Measurements from ENCODE around the gene SHKBP1.

Gene SHKBP1

GRCh38 chr19:40625406-40626120 is 48.9 kb downstream of the SHKBP1 start:
- DNase-seq (ENCODE audit: low spot score in 2 of 2) = no peak
- Histone ChIP-seq H3K4me3 (no peak overlapping the region), H3K4me1 (peaks cover 3% of the 10 kb centered on the region; the same call in 1 of the 2 replicates), H3K9me3 (no peaks in the 10 kb centered on the region), H3K27me3 (ENCODE audit: low read depth) (no peaks in the 10 kb centered on the region), H3K36me3 (replicated peaks) (peaks cover 20% of the 10 kb centered on the region)
- in situ Hi-C loops (cut with MboI; ENCODE audit: low sequenced_read_pairs) = no loop called here

DNA sequence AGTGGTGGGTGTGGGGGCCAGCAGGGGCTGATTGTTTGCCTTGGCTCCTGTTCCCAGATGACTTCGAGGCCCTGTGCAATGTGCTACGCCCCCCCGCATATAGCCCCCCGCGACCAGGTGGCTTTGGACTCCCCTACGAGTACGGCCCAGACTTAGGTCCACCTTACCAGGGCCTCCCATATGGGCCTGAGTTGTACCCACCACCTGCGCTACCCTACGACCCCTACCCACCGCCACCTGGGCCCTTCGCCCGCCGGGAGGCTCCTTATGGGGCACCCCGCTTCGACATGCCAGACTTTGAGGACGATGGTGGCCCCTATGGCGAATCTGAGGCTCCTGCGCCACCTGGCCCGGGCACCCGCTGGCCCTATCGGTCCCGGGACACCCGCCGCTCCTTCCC is 50.2 kb downstream of the SHKBP1 start:
- in situ Hi-C loops (cut with MboI; ENCODE audit: low sequenced_read_pairs) = no loop called here
- H3K4me3 ChIP-seq = no peak overlapping the region
- no peak for DNase-seq (ENCODE audit: low spot score in 2 of 2)
- peaks cover 14% of the 10 kb centered on the region for H3K36me3 ChIP-seq (replicated peaks)
- peaks cover 3% of the 10 kb centered on the region; the same call in 1 of the 2 replicates for H3K4me1 ChIP-seq
- H3K9me3 ChIP-seq = no peaks in the 10 kb centered on the region
- H3K27me3 ChIP-seq (ENCODE audit: low read depth) = no peaks in the 10 kb centered on the region

DNA sequence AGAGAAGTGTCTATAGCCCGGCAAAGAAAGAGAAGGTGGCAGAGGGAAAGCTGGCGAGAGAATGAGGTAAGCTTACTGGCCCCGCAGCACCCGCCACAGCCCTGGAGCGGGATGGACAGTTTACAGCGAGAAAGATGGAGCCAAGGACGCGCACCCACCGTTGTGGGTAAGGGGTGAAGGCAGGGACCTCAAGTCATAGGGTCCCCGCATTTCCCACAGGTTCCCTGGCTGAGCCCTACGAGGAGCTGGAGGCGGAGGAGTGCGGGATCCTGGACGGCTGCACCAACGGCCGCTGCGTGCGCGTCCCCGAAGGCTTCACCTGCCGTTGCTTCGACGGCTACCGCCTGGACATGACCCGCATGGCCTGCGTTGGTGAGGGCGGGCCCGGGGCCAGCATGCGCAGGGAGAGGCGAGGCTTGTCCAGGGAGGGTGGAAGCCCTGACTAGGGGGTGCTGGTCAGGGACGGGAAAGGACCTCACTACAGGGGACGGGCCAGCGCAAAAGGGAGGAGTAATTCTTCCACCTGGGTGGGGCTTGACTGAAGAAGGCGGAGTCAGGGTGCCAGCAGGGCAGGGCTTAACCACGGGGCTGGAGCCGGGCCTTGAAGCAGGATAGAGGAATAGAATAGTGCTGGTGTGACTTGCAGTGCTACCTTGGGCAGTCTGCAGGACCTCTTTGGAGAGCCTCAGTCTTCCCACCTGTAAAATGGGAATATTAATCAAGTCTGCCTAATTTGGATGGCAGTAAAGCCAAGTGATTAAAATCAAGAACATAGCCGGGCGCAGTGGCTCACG is 51.0 kb downstream of the SHKBP1 start:
- no peak overlapping the region for H3K4me3 ChIP-seq
- in situ Hi-C loops (cut with MboI; ENCODE audit: low sequenced_read_pairs) = no loop called here
- H3K9me3 ChIP-seq = no peaks in the 10 kb centered on the region
- no peaks in the 10 kb centered on the region for H3K27me3 ChIP-seq (ENCODE audit: low read depth)
- DNase-seq (ENCODE audit: low spot score in 2 of 2) = no peak
- peaks cover 3% of the 10 kb centered on the region; the same call in 1 of the 2 replicates for H3K4me1 ChIP-seq
- peaks cover 8% of the 10 kb centered on the region for H3K36me3 ChIP-seq (replicated peaks)

- H3K27me3 ChIP-seq (ENCODE audit: low read depth) = no peaks in the 10 kb centered on the region
- in situ Hi-C loops (cut with MboI; ENCODE audit: low sequenced_read_pairs) = no loop called here
- peaks cover 8% of the 10 kb centered on the region for H3K36me3 ChIP-seq (replicated peaks)
Measured at GRCh38 chr19:40629346-40629745, 52.7 kb downstream of the SHKBP1 start.

GRCh38 chr19:40630571-40631160 is 54.0 kb downstream of the SHKBP1 start:
- Histone ChIP-seq H3K27me3 (ENCODE audit: low read depth) (peaks cover 2% of the 10 kb centered on the region; the same call in 1 of the 2 replicates), H3K36me3 (replicated peaks) (peaks cover 4% of the 10 kb centered on the region), H3K4me3 (no peak overlapping the region), H3K9me3 (no peaks in the 10 kb centered on the region), H3K4me1 (no peaks in the 10 kb centered on the region)
- DNase-seq (ENCODE audit: low spot score in 2 of 2) = no peak
- in situ Hi-C loops (cut with MboI; ENCODE audit: low sequenced_read_pairs) = loop anchor here (10.0 kb wide), 1 partner anchor 326 kb away; no protein-coding TSS in a partner anchor

More at GRCh38 chr19:40629346-40629745, 52.7 kb downstream of the SHKBP1 start:
- DNase-seq (ENCODE audit: low spot score in 2 of 2) = no peak
- H3K4me1 ChIP-seq = no peaks in the 10 kb centered on the region
- H3K9me3 ChIP-seq = no peaks in the 10 kb centered on the region
- no peak overlapping the region for H3K4me3 ChIP-seq

DNA sequence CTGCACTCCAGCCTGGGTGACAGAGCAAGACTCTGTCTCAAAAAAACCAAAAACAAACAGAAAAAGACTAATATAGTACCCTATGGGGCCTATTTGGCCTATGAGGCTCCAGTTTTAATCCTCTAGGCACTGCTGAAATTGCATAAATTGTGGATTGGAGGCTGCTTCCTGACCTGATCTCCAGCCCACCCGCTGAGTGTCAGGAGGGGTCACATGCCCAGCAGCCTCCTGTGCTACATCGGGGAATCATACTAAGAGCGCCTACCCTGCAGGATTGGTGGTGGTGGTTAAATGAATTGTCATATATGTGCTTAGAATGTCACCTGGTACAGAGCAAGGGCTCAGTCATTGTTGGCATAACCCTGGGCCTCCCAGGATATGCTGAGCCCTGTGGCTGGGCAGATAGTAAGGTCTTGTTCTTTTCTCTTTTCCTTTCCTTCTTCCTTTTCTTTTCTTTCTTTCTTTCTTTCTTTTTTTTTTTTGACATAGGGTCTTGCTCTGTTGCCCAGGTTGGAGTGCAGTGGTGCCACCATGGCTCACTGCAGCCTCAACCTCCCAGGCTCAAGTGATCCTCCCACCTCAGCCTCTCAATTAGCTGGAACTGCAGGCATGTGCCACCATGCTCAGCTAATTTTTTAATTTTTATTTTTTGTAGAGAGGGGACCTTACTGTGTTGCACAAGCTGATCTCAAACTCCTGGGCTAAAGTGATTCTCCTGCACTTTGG is 55.8 kb downstream of the SHKBP1 start:
- no peak overlapping the region for H3K4me3 ChIP-seq
- H3K36me3 ChIP-seq (replicated peaks) = no peaks in the 10 kb centered on the region; the same call in 1 of the 2 replicates
- DNase-seq (ENCODE audit: low spot score in 2 of 2) = no peak
- H3K9me3 ChIP-seq = no peaks in the 10 kb centered on the region
- no peaks in the 10 kb centered on the region for H3K4me1 ChIP-seq
- peaks cover 5% of the 10 kb centered on the region; the same call in 1 of the 2 replicates for H3K27me3 ChIP-seq (ENCODE audit: low read depth)
- in situ Hi-C loops (cut with MboI; ENCODE audit: low sequenced_read_pairs) = loop anchor here (10.0 kb wide), 1 partner anchor 328 kb away; no protein-coding TSS in a partner anchor

- DNase-seq (ENCODE audit: low spot score in 2 of 2) = no peak
- in situ Hi-C loops (cut with MboI; ENCODE audit: low sequenced_read_pairs) = loop anchor here (10.0 kb wide), 1 partner anchor 328 kb away; no protein-coding TSS in a partner anchor
- no peaks in the 10 kb centered on the region for H3K9me3 ChIP-seq
- H3K4me3 ChIP-seq = no peak overlapping the region
- H3K27me3 ChIP-seq (ENCODE audit: low read depth) = peaks cover 5% of the 10 kb centered on the region; the same call in 1 of the 2 replicates
- H3K4me1 ChIP-seq = no peaks in the 10 kb centered on the region
- no peaks in the 10 kb centered on the region; the same call in 1 of the 2 replicates for H3K36me3 ChIP-seq (replicated peaks)
Measured at GRCh38 chr19:40633207-40633606, 56.5 kb downstream of the SHKBP1 start.

GRCh38 chr19:40638327-40638726 is 61.7 kb downstream of the SHKBP1 start:
- no peak for DNase-seq (ENCODE audit: low spot score in 2 of 2)
- peaks cover 5% of the 10 kb centered on the region; the same call in 1 of the 2 replicates for H3K27me3 ChIP-seq (ENCODE audit: low read depth)
- no peak overlapping the region for H3K4me3 ChIP-seq
- H3K9me3 ChIP-seq = no peaks in the 10 kb centered on the region
- no peaks in the 10 kb centered on the region for H3K36me3 ChIP-seq (replicated peaks)
- in situ Hi-C loops (cut with MboI; ENCODE audit: low sequenced_read_pairs) = loop anchor here (10.0 kb wide), 1 partner anchor 334 kb away; no protein-coding TSS in a partner anchor
- H3K4me1 ChIP-seq = no peaks in the 10 kb centered on the region

DNA sequence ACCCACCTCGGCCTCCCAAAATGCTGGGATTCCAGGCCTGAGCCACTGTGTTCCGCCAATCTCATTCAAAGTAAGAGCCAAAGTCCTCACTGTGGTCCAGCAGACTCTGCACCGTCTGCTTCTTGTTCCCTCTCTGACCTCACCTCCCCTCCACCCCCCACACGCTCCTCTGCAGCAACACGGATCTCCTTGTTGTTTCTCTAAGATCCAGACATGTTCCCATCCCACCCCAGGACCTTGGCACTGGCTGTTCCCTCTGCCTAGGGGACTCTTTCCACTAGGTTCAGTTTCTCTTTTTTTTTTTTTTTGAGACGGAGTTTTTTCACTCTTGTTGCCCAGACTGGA is 62.9 kb downstream of the SHKBP1 start:
- Histone ChIP-seq H3K4me3 (no peak overlapping the region), H3K27me3 (ENCODE audit: low read depth) (peaks cover 5% of the 10 kb centered on the region; the same call in 1 of the 2 replicates), H3K9me3 (no peaks in the 10 kb centered on the region), H3K4me1 (no peaks in the 10 kb centered on the region), H3K36me3 (replicated peaks) (no peaks in the 10 kb centered on the region)
- in situ Hi-C loops (cut with MboI; ENCODE audit: low sequenced_read_pairs) = loop anchor here (10.0 kb wide), 1 partner anchor 335 kb away; no protein-coding TSS in a partner anchor
- no peak for DNase-seq (ENCODE audit: low spot score in 2 of 2)

GRCh38 chr19:40640744-40641143 is 64.1 kb downstream of the SHKBP1 start:
- H3K4me1 ChIP-seq = peaks cover 1% of the 10 kb centered on the region; the same call in 1 of the 2 replicates
- H3K4me3 ChIP-seq = no peak overlapping the region
- H3K36me3 ChIP-seq (replicated peaks) = no peaks in the 10 kb centered on the region
- in situ Hi-C loops (cut with MboI; ENCODE audit: low sequenced_read_pairs) = no loop called here
- no peaks in the 10 kb centered on the region for H3K9me3 ChIP-seq
- 0 out of 2 replicates have a peak, but pooled peaks cover 3% of the 10 kb centered on the region for H3K27me3 ChIP-seq (ENCODE audit: low read depth)
- DNase-seq (ENCODE audit: low spot score in 2 of 2) = no peak
